ENCODE data around the gene TMEM229A.

Gene TMEM229A

DNA sequence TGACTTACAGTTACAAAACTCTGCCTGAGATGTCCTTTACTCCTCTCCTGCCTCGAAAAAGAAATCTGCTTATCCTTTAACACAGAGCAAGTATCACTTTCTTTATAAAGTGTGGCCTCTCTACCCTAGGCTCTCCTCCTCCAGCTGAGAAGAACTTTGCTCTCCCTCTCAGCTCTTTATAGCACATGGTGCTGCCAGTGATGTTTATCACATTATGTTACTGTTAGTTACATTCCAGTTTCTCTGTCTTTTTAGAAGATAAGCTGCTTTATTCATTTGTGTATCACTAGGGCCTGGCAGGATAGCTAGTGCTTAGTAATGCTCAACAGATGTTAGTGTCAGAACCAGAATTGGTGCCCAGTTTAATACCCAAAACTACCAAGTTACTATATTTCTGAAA, 41.1 kb upstream of the TMEM229A start:
- Histone ChIP-seq H3K27me3 (ENCODE audit: insufficient read depth, low read length) (no peaks in the 10 kb centered on the region), H3K4me2 (ENCODE audit: low read length) (no peak overlapping the region), H3K18ac (ENCODE audit: low read length) (no peak overlapping the region), H3K9ac (ENCODE audit: low read length) (no peak overlapping the region), H4K12ac (ENCODE audit: low read depth, low read length) (no peak overlapping the region), H3K14ac (ENCODE audit: low read length) (no peak overlapping the region), H3K4me3 (ENCODE audit: low read depth, low read length) (no peak overlapping the region), H3K36me3 (ENCODE audit: control insufficient read depth in 1 of 2, insufficient read depth in 2 of 2, low read length in 2 of 2) (no peaks in the 10 kb centered on the region), H3K23ac (ENCODE audit: low read length) (no peak overlapping the region), H3K79me2 (ENCODE audit: control insufficient read depth, insufficient read depth, low read length, poor library complexity) (no peaks in the 10 kb centered on the region), H2AFZ (ENCODE audit: insufficient read depth, low read length, poor library complexity) (no peak overlapping the region), H2BK5ac (ENCODE audit: low read depth, low read length, poor library complexity) (no peak overlapping the region), H4K8ac (ENCODE audit: low read depth, low read length) (no peak overlapping the region), H3K4ac (ENCODE audit: low read depth, low read length) (no peak overlapping the region), H2AK5ac (ENCODE audit: low read length) (no peak overlapping the region), H2BK120ac (ENCODE audit: insufficient read depth, low read length, poor library complexity) (no peak overlapping the region), H3K4me1 (ENCODE audit: control insufficient read depth in 1 of 2, insufficient read depth in 2 of 2, low read length in 2 of 2) (peaks cover 0 to 3% of the 10 kb centered on the region in 2 experiments), H3K79me1 (ENCODE audit: low read length) (peaks cover 3% of the 10 kb centered on the region), H4K91ac (ENCODE audit: low read depth, low read length) (no peak overlapping the region), H3K27ac (ENCODE audit: low read depth, low read length) (no peak overlapping the region), H2BK12ac (ENCODE audit: low read length) (no peak overlapping the region), H3K9me3 (ENCODE audit: insufficient read depth, low read depth, low read length) (no peaks in the 10 kb centered on the region)
- WGBS (ENCODE audit: extremely low coverage, insufficient coverage, insufficient read length): no CpG with 5 or more reads among the region's 1 CpG
- no peak for DNase-seq

- H2BK5ac ChIP-seq (ENCODE audit: low read depth, low read length, poor library complexity): no peak overlapping the region
- H3K9me3 ChIP-seq (ENCODE audit: insufficient read depth, low read depth, low read length): no peaks in the 10 kb centered on the region
- H3K4me3 ChIP-seq (ENCODE audit: low read depth, low read length): no peak overlapping the region
- H2AK5ac ChIP-seq (ENCODE audit: low read length): no peak overlapping the region
- H4K12ac ChIP-seq (ENCODE audit: low read depth, low read length): no peak overlapping the region
- peaks cover 3% of the 10 kb centered on the region for H3K79me1 ChIP-seq (ENCODE audit: low read length)
- no peak overlapping the region for H2AFZ ChIP-seq (ENCODE audit: insufficient read depth, low read length, poor library complexity)
- peaks cover 0 to 3% of the 10 kb centered on the region in 2 experiments for H3K4me1 ChIP-seq (ENCODE audit: control insufficient read depth in 1 of 2, insufficient read depth in 2 of 2, low read length in 2 of 2)
- H3K4ac ChIP-seq (ENCODE audit: low read depth, low read length): no peak overlapping the region
- no peaks in the 10 kb centered on the region for H3K27me3 ChIP-seq (ENCODE audit: insufficient read depth, low read length)
- H3K36me3 ChIP-seq (ENCODE audit: control insufficient read depth in 1 of 2, insufficient read depth in 2 of 2, low read length in 2 of 2): no peaks in the 10 kb centered on the region
- DNase-seq: no peak
- H3K27ac ChIP-seq (ENCODE audit: low read depth, low read length): peak overlapping the region; percentile 26
- H3K23ac ChIP-seq (ENCODE audit: low read length): no peak overlapping the region
- peak overlapping the region; percentile 71 for H2BK12ac ChIP-seq (ENCODE audit: low read length)
- H4K8ac ChIP-seq (ENCODE audit: low read depth, low read length): peak overlapping the region; percentile 54
- no peak overlapping the region for H2BK120ac ChIP-seq (ENCODE audit: insufficient read depth, low read length, poor library complexity)
- no peak overlapping the region for H3K9ac ChIP-seq (ENCODE audit: low read length)
- peak overlapping the region; percentile 55 for H4K91ac ChIP-seq (ENCODE audit: low read depth, low read length)
- no peak overlapping the region for H3K14ac ChIP-seq (ENCODE audit: low read length)
- no peak overlapping the region for H3K18ac ChIP-seq (ENCODE audit: low read length)
- H3K79me2 ChIP-seq (ENCODE audit: control insufficient read depth, insufficient read depth, low read length, poor library complexity): no peaks in the 10 kb centered on the region
- H3K4me2 ChIP-seq (ENCODE audit: low read length): no peak overlapping the region
- WGBS (ENCODE audit: extremely low coverage, insufficient coverage, insufficient read length): no CpG with 5 or more reads among the region's 4 CpGs
These were observed 40.4 kb upstream of the TMEM229A start for GRCh38 chr7:124073310-124073645.

DNA sequence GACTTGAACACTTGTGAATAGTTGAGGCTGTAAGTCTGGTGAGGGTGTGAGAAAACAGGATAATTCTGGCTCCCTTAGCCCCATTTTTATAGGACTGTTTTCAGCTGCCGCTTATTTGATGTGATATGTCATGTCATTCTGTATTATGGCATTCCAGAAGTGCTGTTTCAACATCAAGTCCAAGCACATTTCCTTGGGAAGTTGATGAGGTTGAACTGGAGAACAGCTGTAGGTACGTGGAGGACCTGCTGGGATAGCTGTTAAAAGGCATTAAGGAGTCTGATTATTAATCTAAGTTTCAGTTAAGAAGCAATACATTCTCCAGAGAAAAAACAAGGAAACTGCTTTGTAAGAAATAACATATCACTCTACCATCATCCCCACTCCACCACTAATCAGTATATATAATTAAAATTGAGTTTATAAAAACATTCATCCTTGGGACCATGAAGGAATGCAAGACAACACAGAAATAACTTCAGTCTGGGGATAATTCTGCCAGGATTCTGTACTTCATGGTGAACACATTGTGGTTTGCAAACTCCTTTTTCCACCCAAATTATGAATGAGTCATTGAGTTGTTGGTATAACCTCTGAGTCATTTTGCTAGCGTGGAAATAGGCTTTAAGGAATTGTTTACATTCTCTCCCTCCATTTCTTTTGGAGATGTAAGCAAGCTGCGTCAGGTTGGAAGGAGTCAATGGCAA, 39.9 kb upstream of the TMEM229A start:
- H4K12ac ChIP-seq (ENCODE audit: low read depth, low read length): no peak overlapping the region
- no peak overlapping the region for H2BK12ac ChIP-seq (ENCODE audit: low read length)
- H2AK5ac ChIP-seq (ENCODE audit: low read length): no peak overlapping the region
- no peak overlapping the region for H3K14ac ChIP-seq (ENCODE audit: low read length)
- H3K4me1 ChIP-seq (ENCODE audit: control insufficient read depth in 1 of 2, insufficient read depth in 2 of 2, low read length in 2 of 2): peaks cover 0 to 3% of the 10 kb centered on the region in 2 experiments
- peaks cover 3% of the 10 kb centered on the region for H3K79me1 ChIP-seq (ENCODE audit: low read length)
- H3K9ac ChIP-seq (ENCODE audit: low read length): no peak overlapping the region
- H2BK120ac ChIP-seq (ENCODE audit: insufficient read depth, low read length, poor library complexity): no peak overlapping the region
- H3K27me3 ChIP-seq (ENCODE audit: insufficient read depth, low read length): no peaks in the 10 kb centered on the region
- H2BK5ac ChIP-seq (ENCODE audit: low read depth, low read length, poor library complexity): peak overlapping the region; percentile 2
- no peak overlapping the region for H3K4ac ChIP-seq (ENCODE audit: low read depth, low read length)
- H3K79me2 ChIP-seq (ENCODE audit: control insufficient read depth, insufficient read depth, low read length, poor library complexity): no peaks in the 10 kb centered on the region
- peak; percentile 10 to 72 for DNase-seq
- WGBS (ENCODE audit: extremely low coverage, insufficient coverage, insufficient read length): no CpG with 5 or more reads among the region's 4 CpGs
- no peaks in the 10 kb centered on the region for H3K9me3 ChIP-seq (ENCODE audit: insufficient read depth, low read depth, low read length)
- H2AFZ ChIP-seq (ENCODE audit: insufficient read depth, low read length, poor library complexity): no peak overlapping the region
- H4K91ac ChIP-seq (ENCODE audit: low read depth, low read length): no peak overlapping the region
- no peak overlapping the region for H3K18ac ChIP-seq (ENCODE audit: low read length)
- no peak overlapping the region for H3K4me2 ChIP-seq (ENCODE audit: low read length)
- no peak overlapping the region for H3K23ac ChIP-seq (ENCODE audit: low read length)
- H3K4me3 ChIP-seq (ENCODE audit: low read depth, low read length): no peak overlapping the region
- no peak overlapping the region for H4K8ac ChIP-seq (ENCODE audit: low read depth, low read length)
- peak overlapping the region; percentile 26 for H3K27ac ChIP-seq (ENCODE audit: low read depth, low read length)
- no peaks in the 10 kb centered on the region for H3K36me3 ChIP-seq (ENCODE audit: control insufficient read depth in 1 of 2, insufficient read depth in 2 of 2, low read length in 2 of 2)

GRCh38 chr7:124071843-124072242, 39.0 kb upstream of the TMEM229A start:
- H3K79me1 ChIP-seq (ENCODE audit: low read length): peaks cover 3% of the 10 kb centered on the region
- no peak overlapping the region for H2BK120ac ChIP-seq (ENCODE audit: insufficient read depth, low read length, poor library complexity)
- no peak overlapping the region for H2BK12ac ChIP-seq (ENCODE audit: low read length)
- H3K36me3 ChIP-seq (ENCODE audit: control insufficient read depth in 1 of 2, insufficient read depth in 2 of 2, low read length in 2 of 2): no peaks in the 10 kb centered on the region
- H3K14ac ChIP-seq (ENCODE audit: low read length): no peak overlapping the region
- H4K8ac ChIP-seq (ENCODE audit: low read depth, low read length): no peak overlapping the region
- no peak overlapping the region for H3K4ac ChIP-seq (ENCODE audit: low read depth, low read length)
- H3K79me2 ChIP-seq (ENCODE audit: control insufficient read depth, insufficient read depth, low read length, poor library complexity): no peaks in the 10 kb centered on the region
- H2AK5ac ChIP-seq (ENCODE audit: low read length): no peak overlapping the region
- no peak overlapping the region for H3K4me3 ChIP-seq (ENCODE audit: low read depth, low read length)
- H3K4me2 ChIP-seq (ENCODE audit: low read length): no peak overlapping the region
- no peak overlapping the region for H2AFZ ChIP-seq (ENCODE audit: insufficient read depth, low read length, poor library complexity)
- no peak overlapping the region for H3K18ac ChIP-seq (ENCODE audit: low read length)
- H3K9me3 ChIP-seq (ENCODE audit: insufficient read depth, low read depth, low read length): no peaks in the 10 kb centered on the region
- no peak for DNase-seq
- H3K23ac ChIP-seq (ENCODE audit: low read length): no peak overlapping the region
- no peak overlapping the region for H4K12ac ChIP-seq (ENCODE audit: low read depth, low read length)
- no peak overlapping the region for H4K91ac ChIP-seq (ENCODE audit: low read depth, low read length)
- H3K4me1 ChIP-seq (ENCODE audit: control insufficient read depth in 1 of 2, insufficient read depth in 2 of 2, low read length in 2 of 2): peaks cover 0 to 3% of the 10 kb centered on the region in 2 experiments
- WGBS (ENCODE audit: extremely low coverage, insufficient coverage, insufficient read length): no CpG with 5 or more reads among the region's 1 CpG
- no peak overlapping the region for H2BK5ac ChIP-seq (ENCODE audit: low read depth, low read length, poor library complexity)
- H3K9ac ChIP-seq (ENCODE audit: low read length): no peak overlapping the region
- H3K27ac ChIP-seq (ENCODE audit: low read depth, low read length): no peak overlapping the region
- H3K27me3 ChIP-seq (ENCODE audit: insufficient read depth, low read length): no peaks in the 10 kb centered on the region
